Sigmoid colon (tissue), 4 donors: ENCODE data around the gene DAPK1.

ENCODE experiments used
- EP300 ChIP-seq, 4 donors: sonication (generic); formaldehyde crosslinking; IDR thresholded peaks; one replicate each; pipeline ENCODE4 v1.6.1; 2017; ENCODE audit warnings: antibody characterized with exemption in 4 of 4
- POLR2A ChIP-seq, 2 donors: fragments of 450-650 bp; IDR thresholded peaks; one replicate each; pipeline ENCODE4 v1.6.1; 2016; ENCODE audit warnings: antibody characterized with exemption in 2 of 2, mild to moderate bottlenecking in 2 of 2, moderate library complexity in 2 of 2
- POLR2AphosphoS5 ChIP-seq, 4 donors: sonication (generic); formaldehyde crosslinking; IDR thresholded peaks; one replicate each; pipeline ENCODE4 v1.6.1; 2017; ENCODE audit warnings: antibody characterized with exemption in 4 of 4
- TF ChIP-seq, protein P1 (sequence below), 4 experiments: fragments of 450-650 bp in 3 of 4; fragments of 200-600 bp in 1 of 4; IDR thresholded peaks; one replicate each; pipeline ENCODE4 v1.5.1; 2016 to 2019; ENCODE audit warnings: antibody characterized with exemption in 4 of 4, mild to moderate bottlenecking in 3 of 4, moderate library complexity in 2 of 4

DNA sequence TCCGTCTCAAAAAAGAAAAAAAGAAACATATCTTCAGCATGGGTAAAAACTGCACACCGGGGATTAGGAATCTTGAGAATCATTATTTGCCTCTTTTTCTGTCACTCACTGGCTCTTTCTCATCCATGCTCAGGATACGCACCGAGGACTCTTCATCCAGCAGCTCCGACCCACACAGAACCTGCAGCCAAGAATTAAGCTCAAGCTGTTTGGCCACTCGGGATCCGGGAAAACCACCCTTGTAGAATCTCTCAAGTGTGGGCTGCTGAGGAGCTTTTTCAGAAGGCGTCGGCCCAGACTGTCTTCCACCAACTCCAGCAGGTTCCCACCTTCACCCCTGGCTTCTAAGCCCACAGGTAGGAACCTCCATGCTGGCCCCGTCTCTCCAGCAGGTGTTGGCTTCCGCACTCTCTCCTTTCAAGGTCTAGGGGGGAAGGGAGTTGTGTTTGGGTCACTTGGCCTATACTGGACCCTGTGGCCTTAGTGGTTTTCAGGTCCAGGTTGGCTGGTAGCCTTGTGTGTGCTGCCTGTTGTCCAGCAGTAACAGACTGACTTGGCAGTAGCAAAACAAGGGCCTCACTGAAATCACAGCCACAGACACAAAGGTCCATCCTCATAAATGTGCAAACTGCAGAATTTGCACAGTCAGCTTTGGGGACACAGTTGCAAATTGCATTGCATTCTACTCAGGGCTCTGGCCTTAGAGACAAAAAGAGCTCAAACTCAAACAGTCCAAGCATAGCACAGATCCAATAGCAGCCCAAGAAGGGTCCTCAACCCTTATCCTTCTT, 183.8 kb downstream of the DAPK1 start:
- TF ChIP-seq, protein P1, sequence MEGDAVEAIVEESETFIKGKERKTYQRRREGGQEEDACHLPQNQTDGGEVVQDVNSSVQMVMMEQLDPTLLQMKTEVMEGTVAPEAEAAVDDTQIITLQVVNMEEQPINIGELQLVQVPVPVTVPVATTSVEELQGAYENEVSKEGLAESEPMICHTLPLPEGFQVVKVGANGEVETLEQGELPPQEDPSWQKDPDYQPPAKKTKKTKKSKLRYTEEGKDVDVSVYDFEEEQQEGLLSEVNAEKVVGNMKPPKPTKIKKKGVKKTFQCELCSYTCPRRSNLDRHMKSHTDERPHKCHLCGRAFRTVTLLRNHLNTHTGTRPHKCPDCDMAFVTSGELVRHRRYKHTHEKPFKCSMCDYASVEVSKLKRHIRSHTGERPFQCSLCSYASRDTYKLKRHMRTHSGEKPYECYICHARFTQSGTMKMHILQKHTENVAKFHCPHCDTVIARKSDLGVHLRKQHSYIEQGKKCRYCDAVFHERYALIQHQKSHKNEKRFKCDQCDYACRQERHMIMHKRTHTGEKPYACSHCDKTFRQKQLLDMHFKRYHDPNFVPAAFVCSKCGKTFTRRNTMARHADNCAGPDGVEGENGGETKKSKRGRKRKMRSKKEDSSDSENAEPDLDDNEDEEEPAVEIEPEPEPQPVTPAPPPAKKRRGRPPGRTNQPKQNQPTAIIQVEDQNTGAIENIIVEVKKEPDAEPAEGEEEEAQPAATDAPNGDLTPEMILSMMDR (IDR thresholded peaks at IDR 0.05) = no peak
- TF ChIP-seq POLR2A (IDR thresholded peaks at IDR 0.05) (no peak), EP300 (IDR thresholded peaks at IDR 0.05) (no peak), POLR2AphosphoS5 (IDR thresholded peaks at IDR 0.05) (no peak)
